A549 (cell line): ENCODE measurements around the gene PFDN5. TPM values are rescaled to one million over a fixed set of nuclear protein-coding genes. Genes with fewer than 3 reads are reported as not detected.

ENCODE experiments used
- ATAC-seq, 2 experiments: fragments of 200-7000 bp in 1 of 2; fragments of >200 bp in 1 of 2; cut with Nextera tagmentation in 1 of 2; cut with Tn5 transposase in 1 of 2; 3 replicates each; pipeline versions ENCODE4 v1.8.0 to v1.9.1; 2018 to 2020; ENCODE audit warnings: mild to moderate bottlenecking in 1 of 2, moderate library complexity in 1 of 2
- CTCF ChIA-PET: fragments of 300-600 bp; sonication (Branson Sonifier 250); formaldehyde crosslinking; extraction: SDS; loops from one replicate; lab custom pipeline; 2021; ENCODE audit warnings: antibody characterized with exemption, inconsistent platforms; lab: Yijun Ruan, JAX
- POLR2A ChIA-PET: fragments of 350-600 bp; formaldehyde crosslinking; extraction: SDS; loops from one replicate; lab custom pipeline; 2021; ENCODE audit warnings: antibody characterized with exemption, inconsistent platforms; lab: Yijun Ruan, JAX
- DNase-seq, 2 experiments: peaks; one replicate each; pipeline versions ENCODE4 v3.0.0 to v3.0.0-alpha.2; 2011 to 2016; ENCODE audit warnings: low read depth in 1 of 2, low spot score in 1 of 2
- FAIRE-seq: peaks from 2 replicates; lab custom pipeline; 2011; peaks lifted over from hg19 to GRCh38; lab: Jason Lieb, UNC
- H3K27ac ChIP-seq, 2 experiments: fragments of >200 bp; sonication (Bioruptor Twin); formaldehyde crosslinking; 3 replicates each; pipeline ENCODE4 v1.5.1; 2016 to 2017
- H3K4me1 ChIP-seq: fragments of >200 bp; sonication (Bioruptor Twin); formaldehyde crosslinking; 3 replicates; pipeline ENCODE4 v1.6.1; 2016
- H3K4me2 ChIP-seq: fragments of >200 bp; sonication (Bioruptor Twin); formaldehyde crosslinking; 3 replicates; pipeline ENCODE4 v1.6.1; 2016
- H3K4me3 ChIP-seq: fragments of >200 bp; sonication (Bioruptor Twin); formaldehyde crosslinking; 3 replicates; pipeline ENCODE4 v1.5.1; 2016
- H3K9me3 ChIP-seq: fragments of >200 bp; sonication (Bioruptor Twin); formaldehyde crosslinking; 3 replicates; pipeline ENCODE4 v1.6.1; 2016
- CBX2 ChIP-seq: fragments of 200-600 bp; sonication (generic); IDR thresholded peaks from 2 replicates; pipeline ENCODE4 v1.6.1; 2016; ENCODE audit warnings: low read depth, mild to moderate bottlenecking, borderline replicate concordance
- CBX8 ChIP-seq: fragments of 200-600 bp; sonication (generic); IDR thresholded peaks from 2 replicates; pipeline ENCODE4 v1.6.1; 2016
- CEBPB ChIP-seq, 2 experiments: fragments of >200 bp in 1 of 2; sonication (Bioruptor Twin) in 1 of 2; formaldehyde crosslinking in 1 of 2; IDR thresholded peaks; 2 replicates each; pipeline ENCODE4 v1.6.1; 2012 to 2016
- CHD2 ChIP-seq: fragments of 150-350 bp; IDR thresholded peaks from 2 replicates; pipeline ENCODE4 v1.6.1; 2014; ENCODE audit warnings: low read length; ENCODE audit not compliant: partially characterized antibody
- CHD4 ChIP-seq: fragments of 200-600 bp; sonication (generic); IDR thresholded peaks from 2 replicates; pipeline ENCODE4 v1.6.1; 2016; ENCODE audit warnings: antibody characterized with exemption, mild to moderate bottlenecking, borderline replicate concordance
- EHF ChIP-seq: fragments of 250-450 bp; sonication (Bioruptor Pico); IDR thresholded peaks from 2 replicates; pipeline ENCODE4 v1.5.0; 2020; ENCODE audit warnings: mild to moderate bottlenecking
- EHMT2 ChIP-seq: fragments of 200-600 bp; sonication (generic); IDR thresholded peaks from 2 replicates; pipeline ENCODE4 v1.6.1; 2016; ENCODE audit warnings: antibody characterized with exemption, low read depth, mild to moderate bottlenecking, moderate library complexity
- ESRRA ChIP-seq: fragments of 150-350 bp; IDR thresholded peaks from 2 replicates; pipeline ENCODE4 v1.6.1; 2014; ENCODE audit warnings: mild to moderate bottlenecking, low read length, borderline replicate concordance
- FOSL2 ChIP-seq, 2 experiments: fragments of 450-650 bp in 1 of 2; fragments of >200 bp in 1 of 2; sonication (Bioruptor Twin) in 1 of 2; formaldehyde crosslinking; IDR thresholded peaks; 2 replicates each; pipeline versions ENCODE4 v1.5.0 to v1.6.1; 2016 to 2020; ENCODE audit warnings: mild to moderate bottlenecking in 1 of 2, moderate library complexity in 1 of 2
- FOXS1 ChIP-seq: fragments of 250-450 bp; sonication (Bioruptor Pico); IDR thresholded peaks from 2 replicates; pipeline ENCODE4 v1.5.0; 2020; ENCODE audit warnings: mild to moderate bottlenecking, moderate library complexity
- HDAC2 ChIP-seq: fragments of 200-600 bp; sonication (generic); IDR thresholded peaks from 2 replicates; pipeline ENCODE4 v1.6.1; 2016
- HOXB5 ChIP-seq: fragments of 250-450 bp; sonication (Bioruptor Pico); IDR thresholded peaks from 2 replicates; pipeline ENCODE4 v1.5.0; 2020; ENCODE audit warnings: mild to moderate bottlenecking, moderate library complexity
- JUN ChIP-seq, 2 experiments: fragments of >200 bp; sonication (Bioruptor Twin); formaldehyde crosslinking; IDR thresholded peaks; 2 replicates in 1 of 2; 3 replicates in 1 of 2; pipeline ENCODE4 v1.6.1; 2016 to 2017
- KDM1A ChIP-seq: fragments of 200-600 bp; sonication (generic); IDR thresholded peaks from 2 replicates; pipeline ENCODE4 v1.6.1; 2016; ENCODE audit warnings: low read depth, mild to moderate bottlenecking
- MAFK ChIP-seq: fragments of 450-650 bp; IDR thresholded peaks from 2 replicates; pipeline ENCODE4 v1.6.1; 2014; ENCODE audit not compliant: partially characterized antibody
- MYC ChIP-seq: IDR thresholded peaks from 2 replicates; pipeline ENCODE4 v1.6.1; 2012; ENCODE audit warnings: mild to moderate bottlenecking, inconsistent platforms, low read length, improper control_type of control experiment, borderline replicate concordance
- NR3C1 ChIP-seq: fragments of >200 bp; sonication (Bioruptor Twin); formaldehyde crosslinking; IDR thresholded peaks from 3 replicates; pipeline ENCODE4 v1.6.1; 2017
- POLR2A ChIP-seq: IDR thresholded peaks from 2 replicates; pipeline ENCODE4 v1.6.1; 2012; ENCODE audit warnings: mild to moderate bottlenecking, low read length
- POLR2AphosphoS2 ChIP-seq: conservative IDR thresholded peaks from 2 replicates; pipeline ENCODE4 v1.6.1; 2012; ENCODE audit warnings: low read length, improper control_type of control experiment, inconsistent platforms
- ZFP36 ChIP-seq: fragments of 450-650 bp; IDR thresholded peaks from 2 replicates; pipeline ENCODE4 v1.6.1; 2014; ENCODE audit warnings: borderline replicate concordance; ENCODE audit not compliant: partially characterized antibody
- ZNF302 ChIP-seq: fragments of 250-450 bp; sonication (Bioruptor Pico); IDR thresholded peaks from 2 replicates; pipeline ENCODE4 v1.9.0; 2021; ENCODE audit warnings: inconsistent platforms, mild to moderate bottlenecking, moderate library complexity
- ZSCAN20 ChIP-seq: fragments of 250-450 bp; sonication (Bioruptor Pico); IDR thresholded peaks from 2 replicates; pipeline ENCODE4 v1.8.0; 2022; ENCODE audit warnings: mild to moderate bottlenecking, moderate library complexity
- WGBS: methylation state at CpG from one replicate; pipeline ENCODE4 v1.1.6; 2017; ENCODE audit errors: missing lambda C conversion rate; 5-methylcytosine and 5-hydroxymethylcytosine counted together
- polyA plus RNA-seq, 4 experiments: library from polyadenylated mRNA; depleted of rRNA in 3 of 4; stranded (reverse); fragments of >200 nt; fragmentation: RNase III in 1 of 4; extraction: RNeasy Plus Mini Kit Qiagen cat#74134 plus additional on column Dnase treatment in 1 of 4; gene quantifications; 2 replicates in 3 of 4; 3 replicates in 1 of 4; pipeline ENCODE4 v1.2.3, GENCODE V29; 2011 to 2017
- TF ChIP-seq, protein P1 (sequence below): IDR thresholded peaks from 2 replicates; pipeline ENCODE4 v1.6.1; 2012
- TF ChIP-seq, protein P2 (sequence below): fragments of 200-600 bp; sonication (generic); IDR thresholded peaks from 2 replicates; pipeline ENCODE4 v1.6.1; 2016; ENCODE audit warnings: antibody characterized with exemption, mild to moderate bottlenecking, moderate library complexity
- TF ChIP-seq, protein P3 (sequence below): IDR thresholded peaks from 2 replicates; pipeline ENCODE4 v1.6.1; 2012; ENCODE audit warnings: low read depth, borderline replicate concordance
- TF ChIP-seq, protein P4 (sequence below): fragments of >200 bp; sonication (Bioruptor Twin); formaldehyde crosslinking; IDR thresholded peaks from 3 replicates; pipeline ENCODE4 v1.6.1; 2016
- TF ChIP-seq, protein P5 (sequence below): fragments of >200 bp; sonication (Bioruptor Twin); formaldehyde crosslinking; IDR thresholded peaks from 3 replicates; pipeline ENCODE4 v1.5.1; 2016
- TF ChIP-seq, protein P6 (sequence below): IDR thresholded peaks from 2 replicates; pipeline ENCODE4 v1.6.1; 2012
- TF ChIP-seq, protein P7 (sequence below): fragments of 250-450 bp; sonication (Bioruptor Pico); IDR thresholded peaks from 2 replicates; pipeline ENCODE4 v1.5.0; 2021; ENCODE audit warnings: mild to moderate bottlenecking, moderate library complexity, borderline replicate concordance

Gene PFDN5
- polyA plus RNA-seq, 2 of the 4 experiments (the other 2 are of a cell fraction): 685 to 729 TPM

DNA sequence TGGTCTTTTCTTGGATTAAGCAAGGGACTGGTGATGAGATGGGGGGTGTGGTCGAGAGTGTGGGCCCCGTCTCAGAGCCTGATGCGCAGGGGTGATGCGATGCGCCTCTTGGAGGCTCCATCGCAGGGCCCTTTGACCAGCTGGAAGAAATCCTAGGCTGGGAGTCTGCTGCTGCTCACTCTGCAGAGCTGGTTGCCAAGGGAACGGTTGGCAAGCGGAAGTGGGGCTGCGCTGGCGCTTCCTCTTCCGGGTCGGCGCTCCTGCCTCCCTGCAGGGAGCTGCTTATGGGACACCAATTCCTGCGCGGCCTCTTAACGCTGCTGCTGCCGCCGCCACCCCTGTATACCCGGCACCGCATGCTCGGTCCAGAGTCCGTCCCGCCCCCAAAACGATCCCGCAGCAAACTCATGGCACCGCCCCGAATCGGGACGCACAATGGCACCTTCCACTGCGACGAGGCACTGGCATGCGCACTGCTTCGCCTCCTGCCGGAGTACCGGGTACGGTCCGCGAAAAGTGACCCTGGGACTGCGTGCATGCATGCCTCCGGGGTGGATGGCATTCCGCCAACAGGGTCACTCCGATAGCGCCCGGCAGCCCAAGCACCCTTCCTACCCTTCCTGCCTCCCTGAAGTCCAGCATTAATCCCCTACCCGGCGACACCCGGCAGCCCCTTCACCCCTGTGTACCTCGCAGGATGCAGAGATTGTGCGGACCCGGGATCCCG is 4.3 kb downstream of the PFDN5 start, which contains the start of gene MYG1:
Gene MYG1 (plus strand): TSS at position 242 of the 727 bp plus-strand sequence. CDS start 43 bp downstream, at position 285.
- peak within 1 kb of the TSS; percentile 85 to 92 for H3K27ac ChIP-seq
- DNase-seq (peak; percentile 85 to 95), FAIRE-seq (no peak), ATAC-seq (peak; percentile 90 to 91)
- peak within 1 kb of the TSS; percentile 98 for H3K4me2 ChIP-seq
- POLR2A ChIA-PET: interaction anchor here (0.7 to 1.9 kb wide), 11 partner anchors 9 to 221 kb away, joined by 3 to 18 read pairs (median 4); partner anchors contain the start of genes AAAS, CSAD, SPRYD3 and TARBP2
- peak within 1 kb of the TSS; percentile 90 for H3K4me3 ChIP-seq
- CTCF ChIA-PET: interaction anchor here (0.6 to 28.2 kb wide), 6 partner anchors 10 to 122 kb away, joined by 3 to 1046 read pairs (median 24); partner anchors contain the start of genes AAAS and ITGB7
- peaks cover 52% of the 10 kb centered on the region for H3K4me1 ChIP-seq
- under 1% methylated on average over 34 of the region's 51 CpGs for WGBS
- H3K9me3 ChIP-seq: no peaks in the 10 kb centered on the region
- TF ChIP-seq JUN (IDR thresholded peaks at IDR 0.05) (peak; percentile 66 to 91; a peak in 4 of 5 replicates), CBX2 (no peak), ZSCAN20 (CRISPR knock-in tag) (no peak), CEBPB (IDR thresholded peaks at IDR 0.05) (no peak), HOXB5 (CRISPR knock-in tag) (peak; percentile 19; the same call in 1 of the 2 replicates), EHMT2 (no peak), POLR2A (peak; percentile 69), ZFP36 (peak; percentile 9), ESRRA (no peak), KDM1A (no peak), CHD4 (no peak), ZNF302 (no peak), MYC (peak; percentile 79; the same call in 1 of the 2 replicates), HDAC2 (no peak), NR3C1 (no peak), CBX8 (no peak), MAFK (peak; percentile 27), POLR2AphosphoS2 (peak; percentile 75; the same call in 1 of the 2 replicates), EHF (CRISPR knock-in tag) (no peak), CHD2 (no peak), FOXS1 (CRISPR knock-in tag) (no peak), FOSL2 (IDR thresholded peaks at IDR 0.05) (no peak), FOSL2 (CRISPR knock-in tag; IDR thresholded peaks at IDR 0.05) (no peak; the same call in 1 of the 2 replicates)
- TF ChIP-seq, protein P1, sequence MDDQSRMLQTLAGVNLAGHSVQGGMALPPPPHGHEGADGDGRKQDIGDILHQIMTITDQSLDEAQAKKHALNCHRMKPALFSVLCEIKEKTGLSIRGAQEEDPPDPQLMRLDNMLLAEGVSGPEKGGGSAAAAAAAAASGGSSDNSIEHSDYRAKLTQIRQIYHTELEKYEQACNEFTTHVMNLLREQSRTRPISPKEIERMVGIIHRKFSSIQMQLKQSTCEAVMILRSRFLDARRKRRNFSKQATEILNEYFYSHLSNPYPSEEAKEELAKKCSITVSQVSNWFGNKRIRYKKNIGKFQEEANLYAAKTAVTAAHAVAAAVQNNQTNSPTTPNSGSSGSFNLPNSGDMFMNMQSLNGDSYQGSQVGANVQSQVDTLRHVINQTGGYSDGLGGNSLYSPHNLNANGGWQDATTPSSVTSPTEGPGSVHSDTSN: peak; percentile 75
- TF ChIP-seq, protein P2, sequence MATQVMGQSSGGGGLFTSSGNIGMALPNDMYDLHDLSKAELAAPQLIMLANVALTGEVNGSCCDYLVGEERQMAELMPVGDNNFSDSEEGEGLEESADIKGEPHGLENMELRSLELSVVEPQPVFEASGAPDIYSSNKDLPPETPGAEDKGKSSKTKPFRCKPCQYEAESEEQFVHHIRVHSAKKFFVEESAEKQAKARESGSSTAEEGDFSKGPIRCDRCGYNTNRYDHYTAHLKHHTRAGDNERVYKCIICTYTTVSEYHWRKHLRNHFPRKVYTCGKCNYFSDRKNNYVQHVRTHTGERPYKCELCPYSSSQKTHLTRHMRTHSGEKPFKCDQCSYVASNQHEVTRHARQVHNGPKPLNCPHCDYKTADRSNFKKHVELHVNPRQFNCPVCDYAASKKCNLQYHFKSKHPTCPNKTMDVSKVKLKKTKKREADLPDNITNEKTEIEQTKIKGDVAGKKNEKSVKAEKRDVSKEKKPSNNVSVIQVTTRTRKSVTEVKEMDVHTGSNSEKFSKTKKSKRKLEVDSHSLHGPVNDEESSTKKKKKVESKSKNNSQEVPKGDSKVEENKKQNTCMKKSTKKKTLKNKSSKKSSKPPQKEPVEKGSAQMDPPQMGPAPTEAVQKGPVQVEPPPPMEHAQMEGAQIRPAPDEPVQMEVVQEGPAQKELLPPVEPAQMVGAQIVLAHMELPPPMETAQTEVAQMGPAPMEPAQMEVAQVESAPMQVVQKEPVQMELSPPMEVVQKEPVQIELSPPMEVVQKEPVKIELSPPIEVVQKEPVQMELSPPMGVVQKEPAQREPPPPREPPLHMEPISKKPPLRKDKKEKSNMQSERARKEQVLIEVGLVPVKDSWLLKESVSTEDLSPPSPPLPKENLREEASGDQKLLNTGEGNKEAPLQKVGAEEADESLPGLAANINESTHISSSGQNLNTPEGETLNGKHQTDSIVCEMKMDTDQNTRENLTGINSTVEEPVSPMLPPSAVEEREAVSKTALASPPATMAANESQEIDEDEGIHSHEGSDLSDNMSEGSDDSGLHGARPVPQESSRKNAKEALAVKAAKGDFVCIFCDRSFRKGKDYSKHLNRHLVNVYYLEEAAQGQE: no peak
- TF ChIP-seq, protein P3, sequence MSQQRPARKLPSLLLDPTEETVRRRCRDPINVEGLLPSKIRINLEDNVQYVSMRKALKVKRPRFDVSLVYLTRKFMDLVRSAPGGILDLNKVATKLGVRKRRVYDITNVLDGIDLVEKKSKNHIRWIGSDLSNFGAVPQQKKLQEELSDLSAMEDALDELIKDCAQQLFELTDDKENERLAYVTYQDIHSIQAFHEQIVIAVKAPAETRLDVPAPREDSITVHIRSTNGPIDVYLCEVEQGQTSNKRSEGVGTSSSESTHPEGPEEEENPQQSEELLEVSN: peak; percentile 66; the same call in 1 of the 2 replicates
- TF ChIP-seq, protein P4, sequence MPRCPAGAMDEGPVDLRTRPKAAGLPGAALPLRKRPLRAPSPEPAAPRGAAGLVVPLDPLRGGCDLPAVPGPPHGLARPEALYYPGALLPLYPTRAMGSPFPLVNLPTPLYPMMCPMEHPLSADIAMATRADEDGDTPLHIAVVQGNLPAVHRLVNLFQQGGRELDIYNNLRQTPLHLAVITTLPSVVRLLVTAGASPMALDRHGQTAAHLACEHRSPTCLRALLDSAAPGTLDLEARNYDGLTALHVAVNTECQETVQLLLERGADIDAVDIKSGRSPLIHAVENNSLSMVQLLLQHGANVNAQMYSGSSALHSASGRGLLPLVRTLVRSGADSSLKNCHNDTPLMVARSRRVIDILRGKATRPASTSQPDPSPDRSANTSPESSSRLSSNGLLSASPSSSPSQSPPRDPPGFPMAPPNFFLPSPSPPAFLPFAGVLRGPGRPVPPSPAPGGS: peak; percentile 90
- TF ChIP-seq, protein P5, sequence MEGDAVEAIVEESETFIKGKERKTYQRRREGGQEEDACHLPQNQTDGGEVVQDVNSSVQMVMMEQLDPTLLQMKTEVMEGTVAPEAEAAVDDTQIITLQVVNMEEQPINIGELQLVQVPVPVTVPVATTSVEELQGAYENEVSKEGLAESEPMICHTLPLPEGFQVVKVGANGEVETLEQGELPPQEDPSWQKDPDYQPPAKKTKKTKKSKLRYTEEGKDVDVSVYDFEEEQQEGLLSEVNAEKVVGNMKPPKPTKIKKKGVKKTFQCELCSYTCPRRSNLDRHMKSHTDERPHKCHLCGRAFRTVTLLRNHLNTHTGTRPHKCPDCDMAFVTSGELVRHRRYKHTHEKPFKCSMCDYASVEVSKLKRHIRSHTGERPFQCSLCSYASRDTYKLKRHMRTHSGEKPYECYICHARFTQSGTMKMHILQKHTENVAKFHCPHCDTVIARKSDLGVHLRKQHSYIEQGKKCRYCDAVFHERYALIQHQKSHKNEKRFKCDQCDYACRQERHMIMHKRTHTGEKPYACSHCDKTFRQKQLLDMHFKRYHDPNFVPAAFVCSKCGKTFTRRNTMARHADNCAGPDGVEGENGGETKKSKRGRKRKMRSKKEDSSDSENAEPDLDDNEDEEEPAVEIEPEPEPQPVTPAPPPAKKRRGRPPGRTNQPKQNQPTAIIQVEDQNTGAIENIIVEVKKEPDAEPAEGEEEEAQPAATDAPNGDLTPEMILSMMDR: no peak
- TF ChIP-seq, protein P6, sequence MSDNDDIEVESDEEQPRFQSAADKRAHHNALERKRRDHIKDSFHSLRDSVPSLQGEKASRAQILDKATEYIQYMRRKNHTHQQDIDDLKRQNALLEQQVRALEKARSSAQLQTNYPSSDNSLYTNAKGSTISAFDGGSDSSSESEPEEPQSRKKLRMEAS: peak; percentile 89
- TF ChIP-seq, protein P7, sequence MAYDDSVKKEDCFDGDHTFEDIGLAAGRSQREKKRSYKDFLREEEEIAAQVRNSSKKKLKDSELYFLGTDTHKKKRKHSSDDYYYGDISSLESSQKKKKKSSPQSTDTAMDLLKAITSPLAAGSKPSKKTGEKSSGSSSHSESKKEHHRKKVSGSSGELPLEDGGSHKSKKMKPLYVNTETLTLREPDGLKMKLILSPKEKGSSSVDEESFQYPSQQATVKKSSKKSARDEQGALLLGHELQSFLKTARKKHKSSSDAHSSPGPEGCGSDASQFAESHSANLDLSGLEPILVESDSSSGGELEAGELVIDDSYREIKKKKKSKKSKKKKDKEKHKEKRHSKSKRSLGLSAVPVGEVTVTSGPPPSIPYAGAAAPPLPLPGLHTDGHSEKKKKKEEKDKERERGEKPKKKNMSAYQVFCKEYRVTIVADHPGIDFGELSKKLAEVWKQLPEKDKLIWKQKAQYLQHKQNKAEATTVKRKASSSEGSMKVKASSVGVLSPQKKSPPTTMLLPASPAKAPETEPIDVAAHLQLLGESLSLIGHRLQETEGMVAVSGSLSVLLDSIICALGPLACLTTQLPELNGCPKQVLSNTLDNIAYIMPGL (CRISPR knock-in tag): 0 out of 2 replicates have a peak, but pooled peaks have one; percentile 29
